Suprapubic skin (tissue), 4 donors: ENCODE data around the gene ARAP3. TPM values are rescaled to one million over a fixed set of nuclear protein-coding genes. Genes with fewer than 3 reads are reported as not detected.
A peak's percentile ranks its signal among the peaks of the same experiment; 100 is the strongest.

Experiments used
- DNase-seq, 2 donors: peaks; one replicate each; pipeline ENCODE4 v3.0.0-alpha.2; 2019; ENCODE audit warnings: low spot score in 2 of 2
- H3K27ac ChIP-seq: fragments of 200-600 bp; sonication (generic); one replicate; pipeline ENCODE4 v1.5.1; 2019
- H3K27me3 ChIP-seq: fragments of 200-600 bp; sonication (generic); one replicate; pipeline ENCODE4 v1.5.1; 2019
- H3K36me3 ChIP-seq: fragments of 200-600 bp; sonication (generic); one replicate; pipeline ENCODE4 v1.5.1; 2019
- H3K4me1 ChIP-seq: fragments of 200-600 bp; sonication (generic); one replicate; pipeline ENCODE4 v1.5.1; 2019
- H3K4me3 ChIP-seq: fragments of 200-600 bp; sonication (generic); one replicate; pipeline ENCODE4 v1.5.1; 2019; ENCODE audit warnings: mild to moderate bottlenecking
- H3K9me3 ChIP-seq: fragments of 200-600 bp; sonication (generic); one replicate; pipeline ENCODE4 v1.5.1; 2019
- EP300 ChIP-seq: sonication (generic); formaldehyde crosslinking; IDR thresholded peaks from one replicate; pipeline ENCODE4 v1.6.1; 2017; ENCODE audit warnings: antibody characterized with exemption
- POLR2A ChIP-seq, 2 donors: fragments of 450-650 bp; IDR thresholded peaks; one replicate each; pipeline ENCODE4 v1.6.1; 2017; ENCODE audit warnings: antibody characterized with exemption in 2 of 2, mild to moderate bottlenecking in 2 of 2, moderate library complexity in 2 of 2
- POLR2AphosphoS5 ChIP-seq, 3 donors: sonication (generic); formaldehyde crosslinking; IDR thresholded peaks; one replicate each; pipeline ENCODE4 v1.6.1; 2017; ENCODE audit warnings: antibody characterized with exemption in 3 of 3
- WGBS: methylation state at CpG from one replicate; pipeline ENCODE4 v1.1.5; 2018; 5-methylcytosine and 5-hydroxymethylcytosine counted together
- total RNA-seq, 4 donors: library from RNA; depleted of rRNA; stranded (reverse); fragments of >200 nt; gene quantifications; one replicate each; pipeline ENCODE4 v1.1.0, GENCODE V29; 2016
- TF ChIP-seq, protein P1 (sequence below), 2 donors: fragments of 200-600 bp in 1 of 2; fragments of 450-650 bp in 1 of 2; sonication (generic) in 1 of 2; IDR thresholded peaks; one replicate each; pipeline ENCODE4 v1.5.1; 2016 to 2019; ENCODE audit warnings: antibody characterized with exemption in 2 of 2, mild to moderate bottlenecking in 1 of 2, moderate library complexity in 1 of 2

ARAP3 gene
- total RNA-seq, 4 donors from 2014 or later, result 1.5 to 7.4 (median 4.3) TPM

DNA sequence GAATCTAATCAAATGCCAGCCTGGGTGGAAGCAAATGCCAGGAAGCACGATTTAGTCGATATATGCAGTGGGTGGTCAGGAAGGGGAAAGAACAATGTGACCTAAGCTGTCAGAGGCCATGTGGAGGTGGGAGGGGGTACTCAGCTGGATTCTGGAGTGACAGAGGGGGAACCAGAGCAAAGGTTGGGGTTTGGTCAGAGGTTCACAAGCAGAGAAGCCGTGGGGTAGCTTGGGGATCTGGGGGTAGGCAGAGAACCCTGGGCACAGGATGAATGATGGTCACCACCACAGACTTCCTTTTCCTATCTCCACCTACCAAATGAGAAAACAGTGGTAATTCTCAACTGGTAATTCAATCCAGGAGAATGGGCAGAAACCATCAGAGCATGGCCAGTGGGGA, 24.1 kb upstream of the ARAP3 start:
- WGBS, result 65% methylated on average over 3 of the region's 3 CpGs
- no peaks in the 10 kb centered on the region for H3K9me3 ChIP-seq
- DNase-seq, result no peak
- no peaks in the 10 kb centered on the region for H3K36me3 ChIP-seq
- H3K4me1 ChIP-seq, result peaks cover 19% of the 10 kb centered on the region
- H3K27me3 ChIP-seq, result peaks cover 11% of the 10 kb centered on the region
- H3K27ac ChIP-seq, result no peak overlapping the region
- TF ChIP-seq POLR2A (IDR thresholded peaks at IDR 0.05), result no peak
- TF ChIP-seq, protein P1, sequence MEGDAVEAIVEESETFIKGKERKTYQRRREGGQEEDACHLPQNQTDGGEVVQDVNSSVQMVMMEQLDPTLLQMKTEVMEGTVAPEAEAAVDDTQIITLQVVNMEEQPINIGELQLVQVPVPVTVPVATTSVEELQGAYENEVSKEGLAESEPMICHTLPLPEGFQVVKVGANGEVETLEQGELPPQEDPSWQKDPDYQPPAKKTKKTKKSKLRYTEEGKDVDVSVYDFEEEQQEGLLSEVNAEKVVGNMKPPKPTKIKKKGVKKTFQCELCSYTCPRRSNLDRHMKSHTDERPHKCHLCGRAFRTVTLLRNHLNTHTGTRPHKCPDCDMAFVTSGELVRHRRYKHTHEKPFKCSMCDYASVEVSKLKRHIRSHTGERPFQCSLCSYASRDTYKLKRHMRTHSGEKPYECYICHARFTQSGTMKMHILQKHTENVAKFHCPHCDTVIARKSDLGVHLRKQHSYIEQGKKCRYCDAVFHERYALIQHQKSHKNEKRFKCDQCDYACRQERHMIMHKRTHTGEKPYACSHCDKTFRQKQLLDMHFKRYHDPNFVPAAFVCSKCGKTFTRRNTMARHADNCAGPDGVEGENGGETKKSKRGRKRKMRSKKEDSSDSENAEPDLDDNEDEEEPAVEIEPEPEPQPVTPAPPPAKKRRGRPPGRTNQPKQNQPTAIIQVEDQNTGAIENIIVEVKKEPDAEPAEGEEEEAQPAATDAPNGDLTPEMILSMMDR (IDR thresholded peaks at IDR 0.05), result no peak
- TF ChIP-seq EP300, result no peak
- no peak for TF ChIP-seq POLR2AphosphoS5 (IDR thresholded peaks at IDR 0.05)
- no peak overlapping the region for H3K4me3 ChIP-seq

DNA sequence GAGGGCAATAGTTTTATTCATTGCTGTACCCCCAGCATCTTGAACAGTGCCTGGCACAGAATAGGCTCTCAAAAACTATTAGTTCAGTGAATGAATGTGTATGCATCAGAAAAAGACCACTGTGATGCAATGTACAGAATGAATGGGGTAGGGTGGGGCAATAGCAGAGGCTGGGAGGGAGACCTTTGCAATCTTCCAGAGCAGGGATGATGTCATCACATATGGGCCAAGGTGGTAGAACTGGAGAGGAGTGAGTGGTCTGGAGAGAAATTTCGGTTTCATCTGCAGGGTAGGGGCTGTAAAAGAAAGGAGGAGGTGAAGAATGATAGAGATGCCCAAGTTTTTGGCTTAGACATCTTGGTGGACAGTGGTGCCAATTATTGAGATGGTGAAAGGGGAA, 23.4 kb upstream of the ARAP3 start:
- peaks cover 17% of the 10 kb centered on the region for H3K27me3 ChIP-seq
- no peak for TF ChIP-seq POLR2A (IDR thresholded peaks at IDR 0.05)
- no peak for TF ChIP-seq POLR2AphosphoS5 (IDR thresholded peaks at IDR 0.05)
- TF ChIP-seq, protein P1 (IDR thresholded peaks at IDR 0.05), result no peak
- 75% methylated on average over 1 of the region's 1 CpG for WGBS
- no peak for DNase-seq
- peaks cover 19% of the 10 kb centered on the region for H3K4me1 ChIP-seq
- no peaks in the 10 kb centered on the region for H3K9me3 ChIP-seq
- no peak overlapping the region for H3K4me3 ChIP-seq
- no peaks in the 10 kb centered on the region for H3K36me3 ChIP-seq
- no peak overlapping the region for H3K27ac ChIP-seq

GRCh38 chr5:141704782-141705297, 22.8 kb upstream of the ARAP3 start:
- H3K4me3 ChIP-seq, result no peak overlapping the region
- H3K4me1 ChIP-seq, result peaks cover 19% of the 10 kb centered on the region
- DNase-seq, result peak in 1 of 2 donors; percentile 20
- peaks cover 23% of the 10 kb centered on the region for H3K27me3 ChIP-seq
- no peak for TF ChIP-seq POLR2A (IDR thresholded peaks at IDR 0.05)
- TF ChIP-seq, protein P1 (IDR thresholded peaks at IDR 0.05), result no peak
- TF ChIP-seq POLR2AphosphoS5 (IDR thresholded peaks at IDR 0.05), result no peak
- TF ChIP-seq EP300, result no peak
- no peaks in the 10 kb centered on the region for H3K9me3 ChIP-seq
- 73% methylated on average over 1 of the region's 1 CpG for WGBS
- H3K27ac ChIP-seq, result no peak overlapping the region
- H3K36me3 ChIP-seq, result no peaks in the 10 kb centered on the region

- Histone ChIP-seq H3K9me3 (no peaks in the 10 kb centered on the region), H3K4me3 (peak overlapping the region; percentile 58), H3K27me3 (peaks cover 34% of the 10 kb centered on the region), H3K27ac (no peak overlapping the region), H3K36me3 (no peaks in the 10 kb centered on the region), H3K4me1 (peaks cover 19% of the 10 kb centered on the region)
- 15% methylated on average over 15 of the region's 16 CpGs for WGBS
- TF ChIP-seq POLR2A (IDR thresholded peaks at IDR 0.05) (no peak), POLR2AphosphoS5 (IDR thresholded peaks at IDR 0.05) (no peak), EP300 (no peak)
- TF ChIP-seq, protein P1 (IDR thresholded peaks at IDR 0.05), result no peak
- no peak for DNase-seq
Measured at GRCh38 chr5:141703133-141703561, 21.1 kb upstream of the ARAP3 start.

GRCh38 chr5:141701360-141702119, 19.5 kb upstream of the ARAP3 start:
- peak overlapping the region; percentile 58 for H3K4me3 ChIP-seq
- DNase-seq, result no peak
- H3K27me3 ChIP-seq, result peaks cover 40% of the 10 kb centered on the region

More at GRCh38 chr5:141701360-141702119, 19.5 kb upstream of the ARAP3 start:
- no peaks in the 10 kb centered on the region for H3K9me3 ChIP-seq
- 25% methylated on average over 15 of the region's 16 CpGs for WGBS
- no peak overlapping the region for H3K27ac ChIP-seq
- no peak for TF ChIP-seq POLR2AphosphoS5 (IDR thresholded peaks at IDR 0.05)
- TF ChIP-seq, protein P1 (IDR thresholded peaks at IDR 0.05), result no peak
- TF ChIP-seq POLR2A (IDR thresholded peaks at IDR 0.05), result no peak
- TF ChIP-seq EP300, result no peak
- H3K4me1 ChIP-seq, result peaks cover 19% of the 10 kb centered on the region
- H3K36me3 ChIP-seq, result no peaks in the 10 kb centered on the region
